ENCODE measurements around the gene RNF40. TPM values are rescaled to one million over a fixed set of nuclear protein-coding genes. Genes with fewer than 3 reads are reported as not detected.

The RNF40 gene
- total RNA-seq, 4 donors from 2014 or later = 53.8 to 81.1 (median 73.4) TPM

- Histone ChIP-seq H3K27ac (no peak overlapping the region), H3K4me3 (no peak overlapping the region), H3K9me3 (no peaks in the 10 kb centered on the region), H3K27me3 (no peaks in the 10 kb centered on the region), H3K36me3 (peaks cover 18 to 42% (median 18%) of the 10 kb centered on the region in 3 donors), H3K4me1 (peaks cover 14 to 47% (median 23%) of the 10 kb centered on the region in 3 donors)
- intact Hi-C loops (cut with DNase I) = no loop called here
- TF ChIP-seq POLR2A (IDR thresholded peaks at IDR 0.05) (no peak), CTCF (IDR thresholded peaks at IDR 0.05) (no peak)
- WGBS, 2 donors = 78 to 81% methylated on average over 13 of the region's 14 CpGs
- DNase-seq = no peak
Observed at GRCh38 chr16:30778549-30779244, 16.6 kb downstream of the RNF40 start.

DNA sequence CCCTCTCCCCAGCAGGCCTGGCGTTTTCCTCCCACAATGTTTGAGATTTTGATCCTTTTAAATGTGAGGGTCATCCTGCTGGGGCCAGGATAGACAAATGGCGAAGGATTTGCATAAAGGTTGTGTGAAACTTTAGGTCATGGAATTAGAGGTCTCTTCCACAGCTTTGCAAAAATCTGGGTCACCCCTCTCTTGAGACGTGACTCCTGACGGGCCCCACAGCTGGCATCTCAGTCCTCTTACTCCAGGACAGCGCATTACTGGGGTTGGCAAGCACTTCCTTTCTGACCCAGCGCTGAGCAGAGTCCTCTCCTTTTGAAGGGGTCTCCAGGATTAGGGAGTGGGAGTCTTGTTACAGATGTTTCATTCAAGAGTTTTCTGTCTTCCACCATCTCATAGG is 17.5 kb downstream of the RNF40 start:
- H3K27ac ChIP-seq = no peak overlapping the region
- no peak overlapping the region for H3K4me3 ChIP-seq
- peaks cover 9 to 42% (median 18%) of the 10 kb centered on the region in 3 donors for H3K36me3 ChIP-seq
- H3K27me3 ChIP-seq = no peaks in the 10 kb centered on the region
- TF ChIP-seq POLR2A (IDR thresholded peaks at IDR 0.05) (no peak), CTCF (IDR thresholded peaks at IDR 0.05) (no peak)
- 74 to 84% methylated on average over 5 to 6 of the region's 6 CpGs for WGBS, 2 donors
- H3K9me3 ChIP-seq = no peaks in the 10 kb centered on the region
- H3K4me1 ChIP-seq = peaks cover 13 to 40% (median 20%) of the 10 kb centered on the region in 3 donors
- intact Hi-C loops (cut with DNase I) = no loop called here
- no peak for DNase-seq

GRCh38 chr16:30780021-30780420 is 17.9 kb downstream of the RNF40 start:
- intact Hi-C loops (cut with DNase I) = no loop called here
- TF ChIP-seq CTCF (IDR thresholded peaks at IDR 0.05) (no peak), POLR2A (IDR thresholded peaks at IDR 0.05) (no peak)
- DNase-seq = no peak
- H3K36me3 ChIP-seq = peaks cover 7 to 41% (median 18%) of the 10 kb centered on the region in 3 donors
- H3K4me1 ChIP-seq = peaks cover 8 to 38% (median 16%) of the 10 kb centered on the region in 3 donors
- no peaks in the 10 kb centered on the region for H3K27me3 ChIP-seq
- no peak overlapping the region for H3K4me3 ChIP-seq
- H3K9me3 ChIP-seq = no peaks in the 10 kb centered on the region
- 69% methylated on average over 2 of the region's 3 CpGs; no CpG with 5 or more reads in 1 of the 2 donors for WGBS, 2 donors
- no peak overlapping the region for H3K27ac ChIP-seq

DNA sequence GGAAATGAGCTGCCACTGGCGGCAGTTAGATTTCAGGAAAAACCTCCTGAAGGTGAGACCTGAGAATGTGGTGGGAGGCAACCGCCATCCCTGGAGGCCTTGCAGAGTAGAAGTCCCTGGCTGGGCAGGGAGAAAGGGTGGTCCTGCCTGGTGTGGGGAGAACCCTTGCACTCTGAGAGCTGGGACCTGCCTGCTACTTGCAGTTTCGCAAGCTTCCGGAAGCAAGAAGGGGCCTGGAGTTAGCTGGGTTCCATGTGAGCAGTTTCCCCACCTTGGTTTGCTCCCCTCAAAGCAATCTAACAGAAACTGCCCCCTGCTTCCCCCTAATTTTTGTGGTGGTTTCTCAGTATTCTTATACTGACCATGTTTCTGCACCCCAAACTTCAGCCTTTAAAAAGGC is 18.4 kb downstream of the RNF40 start:
- Histone ChIP-seq H3K27me3 (no peaks in the 10 kb centered on the region), H3K9me3 (no peaks in the 10 kb centered on the region), H3K4me1 (peaks cover 7 to 41% (median 16%) of the 10 kb centered on the region in 3 donors), H3K4me3 (no peak overlapping the region), H3K27ac (no peak overlapping the region), H3K36me3 (peaks cover 7 to 41% (median 18%) of the 10 kb centered on the region in 3 donors)
- intact Hi-C loops (cut with DNase I) = no loop called here
- TF ChIP-seq CTCF (IDR thresholded peaks at IDR 0.05) (no peak), POLR2A (IDR thresholded peaks at IDR 0.05) (no peak)
- 64 to 82% methylated on average over 2 to 4 of the region's 4 CpGs for WGBS, 2 donors
- no peak for DNase-seq

GRCh38 chr16:30782486-30783279 is 20.6 kb downstream of the RNF40 start:
- no peaks in the 10 kb centered on the region for H3K9me3 ChIP-seq
- peaks cover 6 to 37% (median 15%) of the 10 kb centered on the region in 3 donors for H3K4me1 ChIP-seq
- peaks cover 0 to 5% (median 0%) of the 10 kb centered on the region in 4 donors for H3K27me3 ChIP-seq
- TF ChIP-seq CTCF (IDR thresholded peaks at IDR 0.05) (no peak), POLR2A (IDR thresholded peaks at IDR 0.05) (no peak)
- no peak overlapping the region for H3K27ac ChIP-seq
- H3K36me3 ChIP-seq = peaks cover 7 to 41% (median 18%) of the 10 kb centered on the region in 3 donors
- no peak overlapping the region for H3K4me3 ChIP-seq
- DNase-seq = no peak
- 93 to 97% methylated on average over 26 to 27 of the region's 63 CpGs for WGBS, 2 donors
- intact Hi-C loops (cut with DNase I) = no loop called here
